HG02938 (cell line): ENCODE results near the gene PLOD3.

Experiments
- ATAC-seq: cut with Tn5 transposase; IDR thresholded peaks from one replicate; pipeline ENCODE4 v1.9.1; 2021; ENCODE audit warnings: mild to moderate bottlenecking, moderate library complexity; ENCODE audit not compliant: unreplicated experiment

The PLOD3 gene

DNA sequence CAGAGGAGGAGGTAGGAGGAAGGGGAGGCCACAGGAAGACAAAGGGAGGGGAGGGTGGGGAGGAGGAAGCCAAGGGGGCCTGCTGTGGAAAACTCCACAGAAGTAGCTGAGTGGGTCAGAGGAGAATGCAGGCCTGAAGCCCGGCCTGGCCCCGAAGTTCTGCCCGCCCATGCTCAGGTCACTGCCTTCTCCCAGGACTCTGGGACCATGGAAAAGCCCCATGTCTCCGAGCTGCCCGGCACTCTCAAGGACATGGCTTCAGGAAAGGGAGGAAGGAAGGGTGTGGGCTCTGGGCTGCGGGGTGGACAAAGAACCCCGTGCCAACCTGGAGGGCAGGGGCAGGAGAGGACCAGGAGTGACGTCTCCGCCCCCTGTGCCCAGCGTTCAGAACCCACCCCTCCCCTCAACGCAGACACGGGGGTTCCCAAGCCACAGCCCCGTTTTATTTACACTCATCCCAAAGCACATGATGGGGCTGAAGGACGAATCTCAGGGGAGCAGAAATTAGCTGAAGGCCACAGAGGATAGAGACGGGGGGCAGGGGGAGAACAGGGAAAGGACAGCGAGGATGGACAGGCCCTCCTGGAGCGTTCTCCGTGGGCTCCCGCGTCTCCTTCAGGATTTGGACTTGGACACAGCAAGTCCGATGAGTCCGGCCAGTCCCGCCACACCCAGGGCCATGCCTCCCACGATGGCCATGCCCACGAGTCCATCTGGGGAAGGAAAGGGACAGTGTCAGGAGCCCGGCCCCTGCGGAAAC lies 22.0 kb upstream of the PLOD3 start:
- ATAC-seq: no peak

DNA sequence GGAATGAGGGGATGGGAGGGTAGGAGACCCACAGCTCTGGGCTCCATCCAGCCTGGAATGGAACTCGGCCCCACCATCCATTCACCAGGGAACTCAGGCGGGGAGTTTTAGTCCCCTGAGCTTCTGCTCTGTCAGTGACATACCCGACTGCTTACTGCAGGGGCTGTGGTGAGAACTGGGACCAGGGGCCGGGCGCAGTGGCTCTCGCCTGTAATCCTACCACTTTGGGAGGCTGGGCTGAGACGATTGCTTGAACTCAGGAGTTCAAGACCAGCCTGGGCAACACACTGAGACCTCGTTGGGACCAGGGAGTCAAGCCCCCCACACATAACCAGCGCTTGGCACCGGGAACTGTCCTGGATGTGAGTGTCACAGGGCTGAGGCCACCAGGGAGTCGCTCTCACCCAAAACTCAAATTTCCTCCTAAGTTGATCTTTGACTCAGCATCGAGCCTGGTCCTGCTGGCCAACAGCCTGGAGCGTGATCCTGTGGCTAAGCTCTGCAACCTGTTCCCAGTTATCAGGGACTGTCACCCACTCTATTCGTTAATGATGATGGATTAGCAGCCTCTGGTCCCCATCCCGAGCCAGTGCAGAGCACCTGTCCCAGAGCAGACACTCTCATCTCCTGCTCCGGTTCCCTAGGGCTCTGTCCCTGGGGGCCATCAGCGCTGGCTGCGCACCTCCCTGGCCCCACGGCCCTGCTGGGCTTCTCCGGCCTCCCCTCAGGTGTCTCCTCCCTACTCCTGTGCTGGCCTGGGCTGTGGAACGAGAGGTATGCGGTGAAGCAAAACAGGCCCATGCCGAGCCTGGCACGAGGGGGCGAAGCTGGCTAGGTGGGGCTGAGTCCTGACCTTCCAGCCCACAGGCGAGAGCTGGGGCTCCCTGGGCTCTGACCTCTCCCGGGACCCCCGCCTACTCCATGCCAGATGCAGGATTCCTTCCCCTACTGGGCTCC lies 21.1 kb upstream of the PLOD3 start:
- no peak for ATAC-seq

DNA sequence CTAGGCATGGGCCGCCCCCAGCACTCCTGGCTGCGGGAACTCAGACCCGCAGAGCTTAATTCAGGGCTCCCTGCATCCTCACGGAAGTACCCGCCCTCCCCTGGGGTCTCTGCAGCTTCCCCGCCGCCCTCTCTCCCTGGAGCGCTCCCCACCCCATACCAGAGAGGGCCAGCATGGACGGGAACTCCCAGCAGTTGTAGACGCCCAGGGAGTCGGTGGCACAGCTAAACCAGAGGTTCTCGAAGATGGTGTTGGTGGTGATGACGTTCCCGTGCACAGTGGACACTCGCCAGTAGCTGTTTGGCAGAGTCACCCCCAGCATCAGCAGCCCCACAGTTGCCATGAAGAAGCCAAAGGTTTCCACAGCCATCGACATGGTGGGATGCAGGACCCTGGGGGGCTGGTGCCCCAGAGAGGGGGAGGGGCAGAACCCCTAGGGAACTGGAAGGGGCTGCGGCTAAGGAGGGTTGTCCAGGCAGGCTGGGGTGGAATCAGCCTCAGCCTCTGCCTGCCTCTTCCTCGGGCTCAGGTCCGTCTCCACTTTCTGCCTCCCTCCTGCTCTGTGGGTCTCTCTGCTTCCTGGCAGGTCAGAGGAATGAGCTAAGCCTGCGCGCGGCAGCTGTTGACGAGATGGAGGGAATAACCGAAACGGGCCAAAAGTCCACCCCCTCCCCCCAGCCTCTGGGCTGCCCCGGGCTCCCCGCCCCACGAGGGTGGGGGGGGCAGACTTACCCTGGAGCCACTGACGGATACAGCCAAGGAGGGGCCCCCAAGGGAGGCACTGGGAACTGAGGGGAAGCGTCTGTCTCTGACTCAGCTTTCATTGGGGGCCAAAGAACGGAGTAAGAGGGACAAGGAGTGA lies 20.1 kb upstream of the PLOD3 start, which contains the start of gene CLDN15:
CLDN15 (minus strand) TSS at position 597 of the 862 bp plus-strand sequence; CDS start at position 376, 221 bp downstream.
- ATAC-seq: no peak

DNA sequence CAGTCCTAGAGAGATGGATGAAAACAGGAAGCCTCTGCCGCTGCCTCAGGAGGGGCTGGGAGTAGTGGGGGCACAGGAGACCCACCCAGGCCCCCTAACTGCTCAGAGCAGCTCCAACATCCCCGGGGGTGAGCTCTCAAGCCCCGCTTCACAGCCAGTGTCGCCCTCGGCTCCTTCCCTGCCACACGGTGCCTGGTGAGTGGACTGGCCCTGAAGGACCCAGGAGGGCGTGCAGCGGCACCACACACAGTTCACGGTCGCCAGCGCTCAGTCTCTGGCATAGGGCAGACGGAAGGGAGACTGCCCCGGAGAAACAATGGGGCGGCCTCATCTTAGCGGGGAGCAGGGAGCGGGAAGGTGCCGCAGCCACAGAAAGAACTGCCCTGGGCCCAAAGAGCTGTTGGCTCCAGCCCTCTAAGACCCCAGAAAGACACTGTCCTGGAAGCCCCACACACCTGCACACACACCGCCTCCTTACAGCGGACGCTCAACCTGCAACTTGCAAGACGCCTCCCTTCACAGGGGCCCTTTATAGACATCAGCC lies 19.0 kb upstream of the PLOD3 start:
- no peak for ATAC-seq

DNA sequence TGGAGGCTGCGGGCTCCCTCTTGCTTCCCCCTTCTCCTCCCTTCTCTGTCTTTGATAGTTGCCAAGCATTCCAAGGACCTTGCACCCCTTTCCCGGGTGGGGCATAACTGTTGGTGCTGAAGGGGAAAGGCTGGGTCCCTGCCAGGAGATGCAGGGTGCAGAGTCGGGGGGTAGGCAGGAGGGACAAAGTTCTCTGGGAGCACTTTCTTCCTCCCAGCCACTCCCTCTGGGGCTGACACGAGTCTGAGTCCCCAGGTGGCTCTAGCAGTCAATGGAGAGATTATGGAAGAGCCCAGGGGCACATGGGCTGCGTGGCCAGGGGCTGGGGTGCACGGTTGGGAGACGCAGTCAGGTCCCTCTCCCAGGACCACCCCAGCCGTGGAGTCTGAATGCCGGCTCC lies 18.1 kb upstream of the PLOD3 start:
- ATAC-seq: no peak

DNA sequence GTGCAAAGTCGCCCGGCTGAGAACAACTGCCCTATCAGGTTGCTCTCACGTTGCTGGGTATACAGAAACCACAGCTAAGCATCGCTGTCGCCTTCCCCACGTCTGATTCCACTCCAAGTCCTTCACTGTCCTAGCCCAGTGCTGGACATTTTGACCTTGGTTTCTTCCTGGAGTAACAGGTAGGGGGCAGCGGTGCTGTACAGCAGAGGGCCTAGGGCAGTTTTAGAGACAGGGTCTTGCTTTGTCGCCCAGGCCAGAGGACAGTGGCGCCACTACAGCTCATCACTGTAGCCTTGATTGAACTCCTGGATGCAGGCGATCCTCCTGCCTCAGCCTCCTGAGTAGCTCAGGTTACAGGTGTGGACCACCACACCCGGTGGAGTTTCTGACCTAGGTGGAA lies 17.7 kb upstream of the PLOD3 start:
- no peak for ATAC-seq

DNA sequence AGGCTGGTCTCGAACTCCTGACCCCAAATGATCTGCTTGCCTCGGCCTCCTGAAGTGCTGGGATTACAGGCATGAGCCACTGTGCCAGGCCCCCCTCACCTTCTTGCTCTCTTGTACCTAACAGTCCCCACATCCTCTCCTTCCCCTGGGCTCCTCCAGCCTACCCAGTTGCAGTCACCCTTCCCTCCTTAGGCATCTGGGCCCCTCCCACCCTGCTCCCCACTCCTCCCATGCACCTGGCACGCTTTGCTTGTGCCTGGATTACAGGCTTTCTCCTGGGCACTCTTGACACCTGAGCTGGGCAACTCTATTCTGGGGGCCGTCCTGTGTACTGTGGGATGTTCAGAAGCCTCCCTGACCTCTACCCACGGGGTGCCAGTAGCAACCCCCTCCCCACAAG lies 17.3 kb upstream of the PLOD3 start:
- ATAC-seq: no peak

DNA sequence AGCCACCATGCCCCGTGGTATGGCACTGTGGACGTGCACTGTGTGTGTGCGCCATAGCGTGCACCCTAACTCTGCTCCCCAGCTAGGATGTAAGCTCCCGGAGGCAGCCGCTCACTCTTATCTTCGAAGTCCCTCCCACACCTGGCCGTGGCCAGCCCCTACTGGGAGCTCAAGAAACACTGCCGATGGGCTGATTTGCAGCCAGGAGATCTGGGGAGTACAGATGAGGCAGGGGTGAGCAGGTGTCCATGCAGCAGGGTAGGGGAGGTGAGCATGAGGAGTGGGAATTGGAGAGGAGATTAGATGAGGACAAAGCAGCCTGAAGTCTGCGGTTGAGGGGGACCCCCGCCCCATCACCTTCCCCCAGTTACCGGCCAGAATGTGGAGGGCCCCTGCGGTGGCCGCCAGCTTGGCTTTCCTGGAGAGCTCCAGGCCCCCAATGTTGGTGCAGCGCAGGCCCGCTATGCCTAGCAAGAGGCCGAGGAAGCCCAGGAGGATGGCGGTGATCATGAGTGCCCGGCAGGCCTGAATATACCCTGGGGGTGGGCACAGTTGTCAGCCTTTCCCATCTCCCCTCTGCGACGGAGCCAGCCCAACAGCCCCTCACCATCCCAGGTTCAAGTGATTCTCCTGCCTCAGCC lies 16.6 kb upstream of the PLOD3 start:
- no peak for ATAC-seq

GRCh38 chr7:101232141-101232850 lies 14.9 kb upstream of the PLOD3 start:
- ATAC-seq: no peak

DNA sequence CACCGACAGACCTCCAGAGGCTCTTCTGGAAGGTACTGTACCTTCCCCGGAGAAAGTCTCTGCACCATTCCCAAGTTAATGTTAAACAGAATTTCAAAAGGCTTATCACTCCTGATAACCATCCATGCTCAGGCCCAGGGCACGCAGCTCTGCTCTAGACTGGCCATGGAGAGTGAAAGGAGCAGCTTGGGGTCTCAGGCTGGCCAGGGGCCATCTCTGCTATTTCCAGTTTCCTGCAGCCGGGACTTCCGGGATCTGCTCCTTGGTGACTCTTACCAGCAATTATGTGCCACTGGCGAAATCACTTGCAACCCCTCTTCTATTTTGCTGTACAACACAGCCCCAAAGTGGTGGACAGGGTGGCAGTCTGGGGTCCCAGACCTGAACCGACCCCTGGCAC lies 14.3 kb upstream of the PLOD3 start:
- no peak for ATAC-seq

DNA sequence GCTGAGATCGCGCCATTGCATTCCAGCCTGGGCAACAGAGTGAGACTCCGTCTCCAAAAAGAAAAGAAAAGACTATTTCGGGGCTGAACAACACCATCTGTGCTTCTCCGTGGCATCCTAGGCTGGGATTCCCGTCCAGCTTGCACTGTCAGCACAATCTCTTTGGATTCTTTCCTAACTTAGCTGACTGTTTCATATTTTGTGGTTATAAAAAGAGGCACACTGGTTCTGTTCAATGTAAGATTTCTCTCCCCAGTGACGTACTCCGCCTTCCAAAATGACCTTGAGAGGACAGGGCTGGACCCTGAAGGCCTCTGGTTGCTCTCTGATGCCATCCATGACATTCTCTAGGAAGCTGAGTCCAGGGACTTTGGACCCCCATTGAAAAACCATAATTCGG lies 9.3 kb upstream of the PLOD3 start:
- no peak for ATAC-seq

DNA sequence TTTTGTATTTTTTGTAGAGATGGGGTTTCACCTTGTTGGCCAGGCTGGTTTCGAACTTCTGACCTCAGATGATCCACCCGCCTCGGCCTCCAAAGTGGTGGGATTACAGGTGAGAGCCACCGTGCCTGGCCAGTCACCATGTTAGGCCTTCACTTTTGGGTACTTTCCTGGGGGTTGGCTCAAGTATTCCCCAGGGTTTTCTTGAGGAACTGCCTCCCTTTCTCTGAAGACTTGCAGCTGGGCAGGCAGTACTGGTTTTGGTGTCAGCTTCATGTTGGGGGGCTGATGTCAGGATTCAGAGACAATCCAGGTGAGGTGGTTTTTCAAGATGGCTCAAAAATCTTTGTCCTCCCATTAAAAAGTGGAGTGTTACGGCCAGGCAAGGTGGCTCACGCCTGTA lies 8.3 kb upstream of the PLOD3 start:
- no peak for ATAC-seq

DNA sequence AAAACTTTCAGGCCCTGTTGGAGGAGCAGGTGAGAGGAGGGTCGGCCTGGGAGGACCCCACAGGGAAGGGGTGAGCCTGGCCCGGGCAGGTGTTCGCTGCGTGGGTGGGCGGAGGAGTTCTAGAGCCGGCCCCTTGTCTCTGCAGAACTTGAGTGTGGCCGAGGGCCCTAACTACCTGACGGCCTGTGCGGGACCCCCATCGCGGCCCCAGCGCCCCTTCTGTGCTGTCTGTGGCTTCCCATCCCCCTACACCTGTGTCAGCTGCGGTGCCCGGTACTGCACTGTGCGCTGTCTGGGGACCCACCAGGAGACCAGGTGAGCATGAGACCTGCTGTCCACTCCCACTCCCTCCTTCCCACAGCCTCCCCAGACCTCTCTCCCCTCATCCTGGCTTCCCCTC lies 6.1 kb upstream of the PLOD3 start:
- ATAC-seq: no peak

DNA sequence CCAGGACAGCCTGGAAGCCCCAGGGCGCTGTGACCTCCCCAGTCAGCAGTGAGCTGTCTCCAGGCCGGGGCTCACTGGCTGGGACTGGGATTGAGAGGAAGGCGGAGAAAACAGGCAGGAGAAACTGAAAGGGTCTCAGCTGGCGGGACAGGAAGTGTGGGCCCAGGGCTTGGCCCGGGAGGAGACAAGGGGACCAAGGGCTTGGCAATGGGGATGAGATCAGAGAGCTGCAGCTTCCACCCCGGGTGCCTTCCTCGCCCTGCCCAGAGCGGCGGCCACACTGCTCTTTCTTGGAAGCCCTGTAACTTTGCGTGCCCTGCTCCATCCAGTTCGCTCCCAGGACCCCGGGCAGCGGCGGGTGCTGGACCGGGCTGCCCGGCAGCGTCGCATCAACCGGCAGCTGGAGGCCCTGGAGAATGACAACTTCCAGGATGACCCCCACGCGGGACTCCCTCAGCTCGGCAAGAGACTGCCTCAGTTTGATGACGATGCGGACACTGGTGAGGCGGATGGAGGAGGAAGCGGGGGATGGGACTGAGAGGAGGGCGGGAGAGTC lies 5.0 kb upstream of the PLOD3 start:
- ATAC-seq: no peak

- no peak for ATAC-seq
Observed at GRCh38 chr7:101220295-101220694, 2.9 kb upstream of the PLOD3 start.

DNA sequence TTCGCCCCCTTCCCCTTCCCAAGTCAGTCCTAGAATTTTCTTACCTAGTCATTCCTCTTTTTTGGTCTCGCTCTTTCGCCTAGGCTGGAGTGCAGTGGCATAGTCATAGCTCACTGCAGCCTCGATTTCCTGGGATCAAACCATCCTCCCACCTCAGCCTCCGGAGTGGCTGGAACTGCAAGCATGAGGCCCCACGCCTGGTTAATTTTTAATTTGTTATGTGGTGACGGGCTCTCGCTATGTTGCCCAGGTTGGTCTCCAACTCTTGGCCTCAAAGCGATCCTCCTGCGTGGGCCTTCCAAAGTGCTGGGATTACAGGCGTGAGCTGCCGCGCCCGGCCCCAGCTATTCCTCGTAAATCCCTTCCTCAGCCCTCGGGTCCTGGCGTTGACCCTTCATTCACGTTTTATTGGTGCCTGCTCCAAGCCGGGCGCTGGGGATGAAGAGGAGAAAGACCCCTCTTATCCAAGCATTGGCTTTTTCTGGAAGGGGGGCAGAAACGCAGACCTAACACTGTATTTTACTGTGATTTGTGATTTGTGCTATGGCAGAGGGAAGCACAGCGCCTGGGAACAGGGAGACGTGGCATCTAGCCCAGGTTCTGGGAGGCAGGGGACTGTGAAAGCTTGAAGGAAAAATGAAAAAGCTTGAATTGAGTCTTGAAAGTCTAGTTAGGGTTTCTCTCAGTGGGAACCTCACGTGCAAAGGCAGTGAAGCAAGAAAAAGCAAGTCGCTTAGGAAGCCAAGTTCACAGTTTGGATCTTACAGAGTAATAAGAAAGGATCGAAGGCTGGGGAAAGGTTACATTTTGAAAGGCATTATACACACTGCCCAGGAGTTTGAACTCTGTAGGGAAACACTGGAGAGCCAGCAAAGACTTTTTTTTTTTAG lies 1.1 kb upstream of the PLOD3 start:
- peak; percentile 15 for ATAC-seq

DNA sequence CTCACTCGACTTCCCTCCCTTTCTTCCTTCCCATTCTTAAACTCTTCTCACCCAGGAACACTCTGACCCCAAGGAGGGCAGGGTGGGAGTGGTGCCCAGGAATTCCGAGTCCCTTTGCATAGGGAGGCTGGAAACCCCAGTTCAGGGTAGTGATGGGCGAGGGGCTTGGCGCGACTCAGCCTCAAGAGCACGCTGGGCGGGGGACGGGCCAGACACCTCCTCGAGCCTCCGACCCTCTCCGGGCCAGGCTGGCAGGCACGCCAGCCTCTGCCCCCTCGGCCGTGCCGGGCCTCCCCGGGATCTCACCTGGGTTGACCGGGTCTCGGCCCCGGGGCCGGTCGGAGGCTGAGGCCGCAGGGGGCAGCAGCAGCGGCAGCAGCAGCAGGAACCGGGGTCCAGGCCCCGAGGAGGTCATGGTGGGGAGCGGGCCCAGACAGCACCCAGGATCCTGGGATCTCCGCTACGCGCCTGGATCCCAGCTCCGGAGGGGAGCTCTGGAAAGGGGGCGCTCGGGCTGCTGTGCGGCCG lies 457 bp downstream of the PLOD3 start:
- ATAC-seq: no peak
